WI38 (cell line): ENCODE results near the gene DCAF11.

Experiments
- H3K4me3 ChIP-seq: 2 replicates; pipeline ENCODE4 v1.5.1; 2011; ENCODE audit warnings: low read depth, mild to moderate bottlenecking, control low read depth, low read length
- TF ChIP-seq, protein P1 (sequence below): IDR thresholded peaks from 2 replicates; pipeline ENCODE4 v1.5.1; 2012; ENCODE audit warnings: low read depth, mild to moderate bottlenecking, control low read depth, low read length

The DCAF11 gene

DNA sequence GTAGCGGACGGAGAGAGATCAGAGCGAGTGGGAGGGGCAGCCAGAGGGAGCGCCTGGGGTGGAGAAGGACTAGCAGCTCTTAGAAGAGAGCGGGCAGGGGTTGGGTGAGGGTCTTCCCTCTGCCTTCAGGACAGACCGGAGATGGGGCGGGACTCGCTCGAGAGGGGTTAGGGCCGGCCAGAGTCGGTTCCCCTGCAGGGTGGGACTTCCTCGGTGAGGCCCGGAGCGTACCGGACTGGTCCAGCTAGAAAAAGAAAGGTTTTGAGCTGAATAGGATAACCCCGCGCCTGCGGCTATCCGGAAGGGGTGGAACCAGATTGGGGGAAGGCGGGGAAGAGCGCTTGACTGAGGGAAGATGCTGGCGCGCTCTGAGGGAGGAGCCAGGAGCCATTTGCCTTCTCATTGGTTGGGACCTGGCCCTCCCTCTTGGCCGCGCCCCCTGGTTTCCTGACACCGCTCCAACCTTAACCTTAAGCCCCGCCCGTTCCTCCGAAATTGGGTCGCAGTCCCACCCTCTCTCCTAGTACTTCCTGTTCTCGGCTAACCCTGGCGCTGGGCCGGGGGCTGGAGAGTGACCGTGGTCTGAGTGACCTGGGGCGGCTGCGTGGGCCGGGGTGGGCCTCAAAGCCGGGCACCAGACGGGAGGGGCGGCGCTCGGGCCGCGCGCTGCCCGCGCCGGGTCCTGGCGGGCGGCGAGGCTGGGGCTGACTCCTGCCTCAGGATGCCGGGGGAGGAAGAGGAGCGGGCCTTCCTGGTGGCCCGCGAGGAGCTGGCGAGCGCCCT lies 32.6 kb downstream of the DCAF11 start, which contains the start of gene RNF31:
Gene RNF31, plus strand, starts transcription at position 521 of the 783 bp plus-strand sequence. Its CDS starts 201 bp downstream, at position 722.
- TF ChIP-seq, protein P1, sequence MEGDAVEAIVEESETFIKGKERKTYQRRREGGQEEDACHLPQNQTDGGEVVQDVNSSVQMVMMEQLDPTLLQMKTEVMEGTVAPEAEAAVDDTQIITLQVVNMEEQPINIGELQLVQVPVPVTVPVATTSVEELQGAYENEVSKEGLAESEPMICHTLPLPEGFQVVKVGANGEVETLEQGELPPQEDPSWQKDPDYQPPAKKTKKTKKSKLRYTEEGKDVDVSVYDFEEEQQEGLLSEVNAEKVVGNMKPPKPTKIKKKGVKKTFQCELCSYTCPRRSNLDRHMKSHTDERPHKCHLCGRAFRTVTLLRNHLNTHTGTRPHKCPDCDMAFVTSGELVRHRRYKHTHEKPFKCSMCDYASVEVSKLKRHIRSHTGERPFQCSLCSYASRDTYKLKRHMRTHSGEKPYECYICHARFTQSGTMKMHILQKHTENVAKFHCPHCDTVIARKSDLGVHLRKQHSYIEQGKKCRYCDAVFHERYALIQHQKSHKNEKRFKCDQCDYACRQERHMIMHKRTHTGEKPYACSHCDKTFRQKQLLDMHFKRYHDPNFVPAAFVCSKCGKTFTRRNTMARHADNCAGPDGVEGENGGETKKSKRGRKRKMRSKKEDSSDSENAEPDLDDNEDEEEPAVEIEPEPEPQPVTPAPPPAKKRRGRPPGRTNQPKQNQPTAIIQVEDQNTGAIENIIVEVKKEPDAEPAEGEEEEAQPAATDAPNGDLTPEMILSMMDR = no peak
- H3K4me3 ChIP-seq = peak within 1 kb of the TSS; percentile 75

DNA sequence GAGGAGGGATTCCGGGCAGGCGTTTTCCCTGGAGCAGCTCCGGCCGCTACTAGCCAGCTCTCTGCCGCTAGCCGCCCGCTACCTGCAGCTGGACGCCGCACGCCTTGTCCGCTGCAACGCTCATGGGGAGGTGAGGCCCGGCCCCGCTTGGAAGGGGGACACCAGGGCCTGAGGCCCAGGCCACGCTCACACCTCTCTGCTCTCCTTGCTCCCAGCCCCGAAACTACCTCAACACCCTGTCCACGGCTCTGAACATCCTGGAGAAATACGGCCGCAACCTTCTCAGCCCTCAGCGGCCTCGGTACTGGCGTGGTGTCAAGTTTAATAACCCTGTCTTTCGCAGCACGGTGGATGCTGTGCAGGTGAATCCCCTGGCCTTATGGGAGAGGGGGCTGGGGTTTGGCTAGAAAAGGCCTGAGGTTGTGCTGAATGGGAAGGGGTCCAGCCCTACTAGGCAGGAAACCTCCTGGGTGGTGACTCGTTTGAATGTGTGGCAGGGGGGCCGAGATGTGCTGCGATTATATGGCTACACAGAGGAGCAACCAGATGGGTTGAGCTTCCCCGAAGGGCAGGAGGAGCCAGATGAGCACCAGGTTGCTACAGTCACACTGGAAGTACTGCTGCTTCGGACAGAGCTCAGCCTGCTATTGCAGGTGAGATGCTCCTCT lies 33.3 kb downstream of the DCAF11 start:
- TF ChIP-seq, protein P1 = no peak
- H3K4me3 ChIP-seq = peak overlapping the region; percentile 75

GRCh38 chr14:24149302-24149969 lies 34.9 kb downstream of the DCAF11 start:
- TF ChIP-seq, protein P1 = no peak

GRCh38 chr14:24150061-24150460 lies 35.5 kb downstream of the DCAF11 start:
- H3K4me3 ChIP-seq = no peak overlapping the region
- TF ChIP-seq, protein P1 = no peak

More at GRCh38 chr14:24149302-24149969, 34.9 kb downstream of the DCAF11 start:
- H3K4me3 ChIP-seq = no peak overlapping the region

DNA sequence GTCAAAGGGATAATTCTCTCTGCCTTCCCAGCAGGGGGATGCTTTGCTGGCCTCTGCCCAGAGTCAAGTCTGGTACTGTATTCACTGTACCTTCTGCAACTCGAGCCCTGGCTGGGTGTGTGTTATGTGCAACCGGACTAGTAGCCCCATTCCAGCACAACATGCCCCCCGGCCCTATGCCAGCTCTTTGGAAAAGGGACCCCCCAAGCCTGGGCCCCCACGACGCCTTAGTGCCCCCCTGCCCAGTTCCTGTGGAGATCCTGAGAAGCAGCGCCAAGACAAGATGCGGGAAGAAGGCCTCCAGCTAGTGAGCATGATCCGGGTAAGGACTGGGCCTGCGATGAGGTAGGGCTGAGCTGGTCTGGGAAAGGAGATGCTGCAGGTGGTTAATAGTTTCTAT lies 36.0 kb downstream of the DCAF11 start:
- H3K4me3 ChIP-seq = no peak overlapping the region
- TF ChIP-seq, protein P1 = no peak

DNA sequence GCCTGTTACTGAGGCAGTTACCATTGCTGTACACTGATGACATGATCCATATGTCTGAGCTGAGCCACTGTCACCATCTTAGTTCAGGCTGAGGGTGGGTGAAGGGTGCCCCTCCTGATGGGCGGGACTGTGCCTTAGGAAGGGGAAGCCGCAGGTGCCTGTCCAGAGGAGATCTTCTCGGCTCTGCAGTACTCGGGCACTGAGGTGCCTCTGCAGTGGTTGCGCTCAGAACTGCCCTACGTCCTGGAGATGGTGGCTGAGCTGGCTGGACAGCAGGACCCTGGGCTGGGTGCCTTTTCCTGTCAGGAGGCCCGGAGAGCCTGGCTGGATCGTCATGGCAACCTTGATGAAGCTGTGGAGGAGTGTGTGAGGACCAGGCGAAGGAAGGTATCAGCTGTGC lies 36.4 kb downstream of the DCAF11 start:
- TF ChIP-seq, protein P1 = no peak

More for the DNA sequence above, 36.4 kb downstream of the DCAF11 start:
- no peak overlapping the region for H3K4me3 ChIP-seq
